ENCODE measurements around the gene GAS7. TPM values are rescaled to one million over a fixed set of nuclear protein-coding genes. Genes with fewer than 3 reads are reported as not detected.
A peak's percentile ranks its signal among the peaks of the same experiment; 100 is the strongest.

Gene GAS7
- total RNA-seq, 1 donor from 2014 or later, result 19.5 TPM

DNA sequence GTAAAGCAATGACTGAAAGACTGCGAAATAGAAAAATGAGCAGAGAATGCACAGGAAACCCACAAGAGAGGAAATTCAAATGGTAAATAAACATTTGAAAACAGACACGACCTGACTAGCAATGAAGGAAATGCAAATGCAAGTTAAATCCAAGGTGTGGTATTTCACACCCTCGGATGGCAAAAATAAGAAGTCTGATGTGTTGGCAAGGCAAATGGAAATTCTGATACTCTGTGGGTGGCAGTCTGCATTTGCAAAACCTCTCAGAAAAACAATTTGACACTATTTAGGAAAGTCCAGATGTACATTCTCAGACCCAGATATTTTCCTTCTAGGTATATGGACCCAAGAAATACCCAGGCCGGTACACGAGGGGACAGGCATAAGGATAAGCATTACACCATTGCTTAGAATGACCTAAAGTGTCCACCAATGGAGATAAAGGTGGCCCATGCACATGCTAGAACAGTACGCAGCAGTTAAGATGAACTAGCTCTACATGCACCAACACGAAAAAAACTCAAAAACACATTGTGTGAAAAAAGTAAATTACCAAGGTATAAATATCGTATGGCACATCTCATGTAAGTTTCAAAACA is 116.7 kb downstream of the GAS7 start:
- H3K4me1 Mint-ChIP-seq (ENCODE audit: unreplicated experiment), result peaks cover 11% of the 10 kb centered on the region
- H3K27ac Mint-ChIP-seq, result no peak overlapping the region
- peaks cover 26% of the 10 kb centered on the region for H3K27me3 Mint-ChIP-seq
- TF ChIP-seq CTCF (conservative IDR thresholded peaks at IDR 0.05), result no peak
- peaks cover 8% of the 10 kb centered on the region for H3K9me3 Mint-ChIP-seq
- no peak overlapping the region for H3K4me3 Mint-ChIP-seq
- H3K36me3 Mint-ChIP-seq, result peaks cover 5% of the 10 kb centered on the region
- no peak for DNase-seq (ENCODE audit: extremely low spot score, unreplicated experiment)

GRCh38 chr17:10077561-10078299 is 120.7 kb downstream of the GAS7 start:
- no peak for DNase-seq (ENCODE audit: extremely low spot score, unreplicated experiment)
- Mint-ChIP-seq H3K27me3 (peaks cover 19% of the 10 kb centered on the region), H3K4me1 (ENCODE audit: unreplicated experiment) (peaks cover 3% of the 10 kb centered on the region), H3K27ac (no peak overlapping the region), H3K9me3 (peaks cover 8% of the 10 kb centered on the region), H3K36me3 (peaks cover 5% of the 10 kb centered on the region), H3K4me3 (no peak overlapping the region)
- TF ChIP-seq CTCF (conservative IDR thresholded peaks at IDR 0.05), result no peak

DNA sequence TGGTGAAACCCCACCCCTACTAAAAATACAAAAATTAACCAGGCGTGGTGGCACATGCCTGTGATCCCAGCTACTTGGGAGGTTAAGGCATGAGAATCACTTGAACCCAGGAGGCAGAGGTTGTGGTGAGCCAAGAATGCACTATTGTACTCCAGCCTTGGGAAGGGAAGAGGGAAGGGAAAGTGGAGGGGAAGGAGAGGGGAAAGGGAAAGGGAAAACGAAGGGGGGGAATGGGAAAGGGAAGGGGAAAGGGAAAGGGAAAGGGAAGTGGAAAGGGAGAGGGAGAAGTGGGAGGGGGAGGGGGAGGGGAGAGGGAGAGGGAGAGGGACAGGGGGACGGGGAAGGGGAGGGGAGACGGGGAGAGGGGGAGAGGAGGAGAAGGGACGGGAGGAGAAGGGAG is 122.5 kb downstream of the GAS7 start:
- Mint-ChIP-seq H3K27ac (no peak overlapping the region), H3K9me3 (peaks cover 8% of the 10 kb centered on the region), H3K36me3 (no peaks in the 10 kb centered on the region), H3K4me1 (ENCODE audit: unreplicated experiment) (peaks cover 8% of the 10 kb centered on the region), H3K27me3 (peaks cover 16% of the 10 kb centered on the region), H3K4me3 (no peak overlapping the region)
- no peak for DNase-seq (ENCODE audit: extremely low spot score, unreplicated experiment)
- TF ChIP-seq CTCF (conservative IDR thresholded peaks at IDR 0.05), result no peak

DNA sequence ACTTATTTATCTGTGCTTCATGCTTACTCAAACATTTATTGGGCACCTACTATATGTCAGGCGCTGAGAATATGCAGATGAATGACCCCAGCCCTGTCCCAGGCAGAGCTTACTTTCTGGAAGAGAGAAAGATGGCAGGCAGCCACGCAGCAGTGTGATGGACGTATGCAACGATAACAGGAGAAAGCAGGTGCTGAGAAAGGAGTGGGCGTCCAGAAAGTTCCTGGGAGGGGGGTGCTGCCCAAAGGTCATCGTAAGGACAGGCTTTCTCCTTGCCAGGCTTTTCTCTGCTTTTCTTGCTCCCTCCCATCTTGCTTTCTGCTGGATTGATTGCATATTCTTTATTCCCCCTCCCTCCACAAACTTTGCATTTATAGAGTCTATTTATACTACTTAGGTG is 124.5 kb downstream of the GAS7 start:
- peaks cover 17% of the 10 kb centered on the region for H3K4me1 Mint-ChIP-seq (ENCODE audit: unreplicated experiment)
- peaks cover 8% of the 10 kb centered on the region for H3K9me3 Mint-ChIP-seq
- no peaks in the 10 kb centered on the region for H3K36me3 Mint-ChIP-seq

More for the DNA sequence above, 124.5 kb downstream of the GAS7 start:
- H3K27ac Mint-ChIP-seq, result peak overlapping the region; percentile 72
- peaks cover 16% of the 10 kb centered on the region for H3K27me3 Mint-ChIP-seq
- H3K4me3 Mint-ChIP-seq, result no peak overlapping the region
- no peak for TF ChIP-seq CTCF (conservative IDR thresholded peaks at IDR 0.05)
- DNase-seq (ENCODE audit: extremely low spot score, unreplicated experiment), result no peak

Measured in type B pancreatic cell (in vitro differentiated cells).